LNCAP (cell line): ENCODE measurements around the gene ARMC2.

ENCODE experiments used
- TF ChIP-seq, protein P1 (sequence below): fragments of 450-650 bp; IDR thresholded peaks from 2 replicates; pipeline ENCODE4 v1.5.1; 2017; ENCODE audit warnings: mild to moderate bottlenecking

ARMC2 gene

GRCh38 chr6:108961985-108962384 is 113.8 kb downstream of the ARMC2 start:
- TF ChIP-seq, protein P1, sequence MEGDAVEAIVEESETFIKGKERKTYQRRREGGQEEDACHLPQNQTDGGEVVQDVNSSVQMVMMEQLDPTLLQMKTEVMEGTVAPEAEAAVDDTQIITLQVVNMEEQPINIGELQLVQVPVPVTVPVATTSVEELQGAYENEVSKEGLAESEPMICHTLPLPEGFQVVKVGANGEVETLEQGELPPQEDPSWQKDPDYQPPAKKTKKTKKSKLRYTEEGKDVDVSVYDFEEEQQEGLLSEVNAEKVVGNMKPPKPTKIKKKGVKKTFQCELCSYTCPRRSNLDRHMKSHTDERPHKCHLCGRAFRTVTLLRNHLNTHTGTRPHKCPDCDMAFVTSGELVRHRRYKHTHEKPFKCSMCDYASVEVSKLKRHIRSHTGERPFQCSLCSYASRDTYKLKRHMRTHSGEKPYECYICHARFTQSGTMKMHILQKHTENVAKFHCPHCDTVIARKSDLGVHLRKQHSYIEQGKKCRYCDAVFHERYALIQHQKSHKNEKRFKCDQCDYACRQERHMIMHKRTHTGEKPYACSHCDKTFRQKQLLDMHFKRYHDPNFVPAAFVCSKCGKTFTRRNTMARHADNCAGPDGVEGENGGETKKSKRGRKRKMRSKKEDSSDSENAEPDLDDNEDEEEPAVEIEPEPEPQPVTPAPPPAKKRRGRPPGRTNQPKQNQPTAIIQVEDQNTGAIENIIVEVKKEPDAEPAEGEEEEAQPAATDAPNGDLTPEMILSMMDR: no peak

DNA sequence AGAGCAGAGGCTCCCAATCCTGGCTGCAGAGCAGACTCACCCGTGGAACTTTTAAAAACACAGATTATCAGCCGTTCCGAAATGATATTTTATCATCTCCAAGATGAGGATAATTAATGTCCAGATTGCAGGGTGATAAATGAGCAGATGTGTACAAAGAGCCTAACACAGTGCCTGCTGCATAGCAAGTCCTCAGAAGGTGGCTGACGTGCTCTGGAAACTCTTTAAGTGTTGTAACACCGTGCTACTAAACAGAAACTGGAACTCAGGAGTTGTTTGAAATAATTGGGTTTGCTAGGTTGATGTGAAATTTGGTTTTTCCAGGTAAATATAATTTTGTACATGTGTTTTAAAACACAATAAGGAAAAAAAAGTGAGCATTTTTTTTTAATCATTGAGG is 118.0 kb downstream of the ARMC2 start:
- TF ChIP-seq, protein P1: no peak

DNA sequence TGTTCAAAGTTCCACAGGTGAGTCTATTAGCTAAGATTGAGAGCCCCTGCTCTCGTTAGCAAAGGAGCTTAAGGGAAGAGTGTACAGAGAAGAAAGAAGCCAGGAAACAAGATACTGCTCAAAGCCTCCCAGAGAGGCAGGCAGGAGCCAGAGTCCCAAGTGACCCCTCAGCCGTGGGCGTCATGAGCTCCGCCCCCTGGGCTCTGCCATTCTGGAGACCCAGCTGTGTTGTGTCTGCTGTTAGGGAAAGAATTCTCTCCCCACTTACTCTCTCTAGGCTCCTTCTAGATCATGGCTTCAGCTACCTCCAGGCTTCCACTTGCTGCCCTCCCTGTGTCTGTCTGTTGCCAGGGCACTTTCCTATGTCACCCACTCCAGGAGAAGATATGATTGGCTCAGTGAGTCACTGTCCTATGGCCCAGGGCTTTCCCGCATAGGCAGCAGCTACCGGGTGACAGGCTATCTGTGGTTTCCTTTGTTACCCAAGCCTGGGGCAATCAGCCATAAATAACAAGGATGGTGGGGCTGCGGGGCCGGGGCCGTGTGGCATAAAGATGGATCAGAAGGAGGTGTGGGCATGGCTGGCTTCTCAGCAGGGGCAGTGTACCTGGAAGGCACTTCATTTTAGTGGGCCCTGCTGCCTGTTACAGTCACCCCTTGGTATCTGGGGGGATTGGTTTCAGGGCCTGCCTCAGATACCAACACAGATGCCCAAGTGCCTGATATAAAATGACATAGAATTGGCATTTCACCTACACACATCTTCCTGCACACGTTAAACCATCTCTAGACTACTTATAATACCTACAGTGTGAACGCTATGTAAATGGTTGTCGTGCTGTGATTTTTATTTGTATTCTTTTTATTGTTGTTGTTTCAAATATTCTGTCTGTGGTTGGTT is 118.9 kb downstream of the ARMC2 start:
- TF ChIP-seq, protein P1: no peak

GRCh38 chr6:108968325-108969316 is 120.4 kb downstream of the ARMC2 start:
- TF ChIP-seq, protein P1: no peak

DNA sequence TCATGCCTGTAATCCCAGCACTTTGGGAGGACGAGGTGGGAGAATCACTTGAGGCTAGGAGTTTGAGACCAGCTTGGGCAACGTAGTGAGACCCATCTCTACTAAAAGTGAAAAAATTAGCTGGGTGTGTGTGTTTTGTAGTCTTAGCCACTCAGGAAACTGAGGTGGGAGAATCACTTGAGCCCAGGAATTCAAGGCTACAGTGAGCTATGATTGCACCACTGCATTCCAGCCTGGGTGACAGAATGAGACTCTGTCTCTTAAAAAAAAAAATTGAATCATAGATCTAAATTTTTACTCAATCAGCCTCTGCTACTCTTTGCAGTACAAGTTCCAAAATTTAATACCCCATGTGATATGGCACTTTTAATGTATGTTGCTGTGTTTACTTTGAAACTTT is 121.6 kb downstream of the ARMC2 start:
- TF ChIP-seq, protein P1: no peak

DNA sequence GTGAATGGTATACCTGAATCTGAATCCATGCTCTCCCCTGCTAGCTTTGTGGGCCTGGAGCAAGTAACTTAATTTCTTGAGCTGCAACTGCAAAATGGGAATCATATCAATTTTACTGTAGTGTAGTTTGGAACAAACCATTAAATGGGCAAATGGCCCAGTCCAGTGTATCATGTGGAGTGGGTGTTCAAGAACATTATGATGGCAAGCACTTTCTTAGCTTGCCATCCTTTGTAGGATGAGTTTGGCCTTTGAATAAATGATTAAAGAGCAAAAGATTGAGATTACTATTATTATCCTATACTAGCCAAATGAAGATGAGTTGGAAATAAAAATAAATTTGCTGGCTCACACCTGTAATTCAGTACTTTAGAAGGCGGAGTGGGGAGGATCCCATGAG is 126.0 kb downstream of the ARMC2 start:
- TF ChIP-seq, protein P1: no peak
